ENCODE results near the gene ILK. TPM values are rescaled to one million over a fixed set of nuclear protein-coding genes. Genes with fewer than 3 reads are reported as not detected.

ILK gene
- total and polyA plus RNA-seq, 10 of the 15 experiments (the other 5 are each of a cell fraction or from before 2014, with no cell fraction given): 51.8 to 163 (median 92.0) TPM

- no peaks in the 10 kb centered on the region for H3K27me3 ChIP-seq (replicated peaks in 1 of 2; ENCODE audit: control insufficient read depth in 2 of 2, insufficient read depth in 2 of 2, low read length in 1 of 2)
- H3K4me3 ChIP-seq: no peak overlapping the region; the same call in 1 of the 2 replicates
- TF ChIP-seq HSF1 (IDR thresholded peaks at IDR 0.05; ENCODE audit: low read depth, low read length): peak; percentile 96
- TF ChIP-seq CHD4 (IDR thresholded peaks at IDR 0.05): no peak
- peak; percentile 70 for TF ChIP-seq RUNX3 (IDR thresholded peaks at IDR 0.05; ENCODE audit: low read length)
- TF ChIP-seq CHD1 (IDR thresholded peaks at IDR 0.05; ENCODE audit: low read depth, low read length): no peak
- TF ChIP-seq ATF7 (IDR thresholded peaks at IDR 0.05; ENCODE audit: low read depth): peak; percentile 54; the same call in 1 of the 2 replicates
- TF ChIP-seq BHLHE40 (IDR thresholded peaks at IDR 0.05; ENCODE audit: borderline replicate concordance in 1 of 2, low read depth in 2 of 2, low read length in 1 of 2): 0 out of 4 replicates have a peak, but pooled peaks of 1 of the 2 experiments have one; percentile 33
- peak; percentile 22; the same call in 1 of the 2 replicates for TF ChIP-seq RELB (IDR thresholded peaks at IDR 0.05; ENCODE audit: low read depth)
- no peak overlapping the region for H3K27ac ChIP-seq (ENCODE audit: control insufficient read depth, insufficient read depth)
- no peaks in the 10 kb centered on the region for H3K79me2 ChIP-seq (ENCODE audit: control insufficient read depth, insufficient read depth, low read length)
- ATAC-seq (peak; percentile 82), DNase-seq (ENCODE audit: low read depth, low spot score) (no peak), FAIRE-seq (peak; percentile 76)
- H3K36me3 ChIP-seq (ENCODE audit: control insufficient read depth in 2 of 2, insufficient read depth in 2 of 2, low read length in 1 of 2): no peaks in the 10 kb centered on the region
- CTCF ChIA-PET: interaction anchor here (1.2 to 2.3 kb wide), 5 partner anchors 9 to 55 kb away, joined by 3 to 6 read pairs (median 4); partner anchors contain the start of genes MRPL17 and TPP1
- intact Hi-C loops (cut with micrococcal nuclease; ENCODE audit: unreplicated experiment): no loop called here
- POLR2A ChIA-PET: interaction anchor here (0.7 to 1.8 kb wide), 5 partner anchors 9 to 53 kb away, joined by 3 to 10 read pairs (median 4); partner anchors contain the start of genes TAF10 and TPP1
- no peaks in the 10 kb centered on the region for H4K20me1 ChIP-seq (ENCODE audit: control insufficient read depth, insufficient read depth)
- in situ Hi-C loops (cut with MboI): no loop called here
- RAD21 ChIA-PET (ENCODE audit: unreplicated experiment): interaction anchor here (1.1 to 1.5 kb wide), 4 partner anchors 9 to 78 kb away, joined by 3 to 13 read pairs (median 5); partner anchors contain the start of genes MRPL17 and TPP1
- WGBS (ENCODE audit: insufficient coverage, insufficient replicate concordance, low lambda C conversion rate, missing lambda C conversion rate): 0% methylated on average over 2 of the region's 2 CpGs
- SMC1A ChIA-PET (ENCODE audit: uncharacterized antibody, unreplicated experiment): interaction anchor here (0.9 to 1.7 kb wide), 6 partner anchors 9 to 78 kb away, joined by 3 to 6 read pairs (median 4); partner anchors contain the start of gene TPP1
- peaks cover 9% of the 10 kb centered on the region for H3K4me1 ChIP-seq (ENCODE audit: control insufficient read depth, insufficient read depth, low read length)
- BruUV-seq (replicated peaks): no TSS peak
- no peaks in the 10 kb centered on the region for H3K9me3 ChIP-seq (replicated peaks; ENCODE audit: control insufficient read depth, insufficient read depth, low read length)
- peak overlapping the region; percentile 32 for H3K4me2 ChIP-seq (ENCODE audit: control insufficient read depth, insufficient read depth)
- peak overlapping the region; percentile 31; the same call in 1 of the 2 replicates for H2AFZ ChIP-seq (ENCODE audit: control insufficient read depth, low read depth, low read length)
- no peak overlapping the region for H3K9ac ChIP-seq (ENCODE audit: control insufficient read depth, insufficient read depth, low read length)
These were observed 24.2 kb downstream of the ILK start for GRCh38 chr11:6627762-6628241.

All from GM12878 (cell line).